PC-3 (cell line): ENCODE data around the gene TDRKH.

Experiments used
- CTCF ChIP-seq: fragments of 300-600 bp; sonication (generic); conservative IDR thresholded peaks from 2 replicates; pipeline ENCODE4 v1.5.1; 2017; ENCODE audit warnings: antibody characterized with exemption, low read depth, mild to moderate bottlenecking, low read length
- EZH2 ChIP-seq: fragments of 300-600 bp; sonication (generic); IDR thresholded peaks from one replicate; pipeline ENCODE4 v1.6.1; 2017; ENCODE audit warnings: antibody characterized with exemption, mild to moderate bottlenecking, low read length; ENCODE audit not compliant: unreplicated experiment
- EZH2phosphoT487 ChIP-seq: fragments of 300-600 bp; sonication (generic); IDR thresholded peaks from 2 replicates; pipeline ENCODE4 v1.6.1; 2018; ENCODE audit warnings: mild to moderate bottlenecking, antibody characterized with exemption, low read length, borderline replicate concordance

GRCh38 chr1:151729157-151729965, 60.9 kb downstream of the TDRKH start:
- TF ChIP-seq CTCF (no peak), EZH2 (no peak), EZH2phosphoT487 (no peak)
